ENCODE measurements around the gene IGFBP7.

GRCh38 chr4:57077550-57078343, 32.4 kb downstream of the IGFBP7 start:
- TF ChIP-seq ZNF274 (IDR thresholded peaks at IDR 0.05; ENCODE audit: low read depth, low read length) = no peak
- TF ChIP-seq YY1 (IDR thresholded peaks at IDR 0.05; ENCODE audit: insufficient read depth, insufficient read length) = no peak
- no peak for TF ChIP-seq SUZ12 (IDR thresholded peaks at IDR 0.05; ENCODE audit: extremely low read depth, insufficient read depth, insufficient read length)
